Hepatocyte (in vitro differentiated cells): Measurements from ENCODE around the gene KIAA0930. TPM values are rescaled to one million over a fixed set of nuclear protein-coding genes. Genes with fewer than 3 reads are reported as not detected.

Source experiments
- DNase-seq: peaks from one replicate; pipeline ENCODE4 v3.0.0-alpha.2; 2016; ENCODE audit warnings: low spot score
- H2AFZ ChIP-seq: fragments of 200-600 bp; sonication (generic); 2 replicates; pipeline ENCODE4 v1.6.0; 2016; ENCODE audit warnings: antibody characterized with exemption, mild to moderate bottlenecking
- H3K27ac ChIP-seq: fragments of 200-600 bp; sonication (generic); 2 replicates; pipeline ENCODE4 v1.5.1; 2016; ENCODE audit warnings: mild to moderate bottlenecking
- H3K27me3 ChIP-seq: fragments of 200-600 bp; sonication (generic); 2 replicates; pipeline ENCODE4 v1.6.1; 2016
- H3K36me3 ChIP-seq: fragments of 200-600 bp; sonication (generic); replicated peaks from 2 replicates; pipeline ENCODE4 v1.5.1; 2016; ENCODE audit warnings: low read depth; ENCODE audit not compliant: insufficient read depth
- H3K4me1 ChIP-seq: fragments of 200-600 bp; sonication (generic); 2 replicates; pipeline ENCODE4 v1.5.1; 2016; ENCODE audit warnings: mild to moderate bottlenecking, moderate library complexity; ENCODE audit not compliant: insufficient read depth
- H3K4me2 ChIP-seq: fragments of 200-600 bp; sonication (generic); 2 replicates; pipeline ENCODE4 v1.6.0; 2016
- H3K4me3 ChIP-seq: fragments of 200-600 bp; sonication (generic); 2 replicates; pipeline ENCODE4 v1.5.1; 2016; ENCODE audit warnings: mild to moderate bottlenecking
- H3K79me2 ChIP-seq: fragments of 200-600 bp; sonication (generic); 2 replicates; pipeline ENCODE4 v1.6.0; 2017; ENCODE audit warnings: mild to moderate bottlenecking
- H3K9me2 ChIP-seq: fragments of 200-600 bp; sonication (generic); replicated peaks from 2 replicates; pipeline ENCODE4 v1.6.0; 2017; ENCODE audit warnings: mild to moderate bottlenecking; ENCODE audit not compliant: insufficient read depth
- H3K9me3 ChIP-seq: fragments of 200-600 bp; sonication (generic); 2 replicates; pipeline ENCODE4 v1.5.1; 2016; ENCODE audit warnings: low read depth, mild to moderate bottlenecking
- H4K20me1 ChIP-seq: fragments of 200-600 bp; sonication (generic); 2 replicates; pipeline ENCODE4 v1.6.0; 2016; ENCODE audit warnings: mild to moderate bottlenecking; ENCODE audit not compliant: insufficient read depth, poor library complexity, severe bottlenecking
- CTCF ChIP-seq: fragments of 200-600 bp; sonication (generic); IDR thresholded peaks from 2 replicates; pipeline ENCODE4 v1.5.1; 2016; ENCODE audit warnings: antibody characterized with exemption, mild to moderate bottlenecking; ENCODE audit not compliant: poor library complexity
- EZH2 ChIP-seq: fragments of 200-600 bp; sonication (generic); IDR thresholded peaks from 2 replicates; pipeline ENCODE4 v1.6.1; 2016; ENCODE audit warnings: antibody characterized with exemption, mild to moderate bottlenecking, borderline replicate concordance
- EZH2phosphoT487 ChIP-seq: fragments of 200-600 bp; sonication (generic); IDR thresholded peaks from one replicate; pipeline ENCODE4 v1.6.1; 2018; ENCODE audit warnings: antibody characterized with exemption, mild to moderate bottlenecking, low read depth, moderate library complexity; ENCODE audit not compliant: unreplicated experiment, severe bottlenecking
- WGBS: methylation state at CpG from one replicate; pipeline ENCODE4 v1.1.6; 2016; ENCODE audit warnings: low lambda C conversion rate; ENCODE audit errors: missing lambda C conversion rate; 5-methylcytosine and 5-hydroxymethylcytosine counted together
- polyA plus RNA-seq: library from polyadenylated mRNA; unstranded; fragments of >200 nt; fragmentation: Nextera tagmentation; extraction: Ambion mirVana; gene quantifications from 2 replicates; pipeline ENCODE4 v1.2.1, GENCODE V29; 2016
- total RNA-seq: library from RNA; depleted of rRNA; stranded (reverse); fragments of >200 nt; gene quantifications from 2 replicates; pipeline ENCODE4 v1.2.3, GENCODE V29; 2014

Gene KIAA0930
- total and polyA plus RNA-seq, 2 experiments from 2014 or later = 30.9 to 42.0 TPM

DNA sequence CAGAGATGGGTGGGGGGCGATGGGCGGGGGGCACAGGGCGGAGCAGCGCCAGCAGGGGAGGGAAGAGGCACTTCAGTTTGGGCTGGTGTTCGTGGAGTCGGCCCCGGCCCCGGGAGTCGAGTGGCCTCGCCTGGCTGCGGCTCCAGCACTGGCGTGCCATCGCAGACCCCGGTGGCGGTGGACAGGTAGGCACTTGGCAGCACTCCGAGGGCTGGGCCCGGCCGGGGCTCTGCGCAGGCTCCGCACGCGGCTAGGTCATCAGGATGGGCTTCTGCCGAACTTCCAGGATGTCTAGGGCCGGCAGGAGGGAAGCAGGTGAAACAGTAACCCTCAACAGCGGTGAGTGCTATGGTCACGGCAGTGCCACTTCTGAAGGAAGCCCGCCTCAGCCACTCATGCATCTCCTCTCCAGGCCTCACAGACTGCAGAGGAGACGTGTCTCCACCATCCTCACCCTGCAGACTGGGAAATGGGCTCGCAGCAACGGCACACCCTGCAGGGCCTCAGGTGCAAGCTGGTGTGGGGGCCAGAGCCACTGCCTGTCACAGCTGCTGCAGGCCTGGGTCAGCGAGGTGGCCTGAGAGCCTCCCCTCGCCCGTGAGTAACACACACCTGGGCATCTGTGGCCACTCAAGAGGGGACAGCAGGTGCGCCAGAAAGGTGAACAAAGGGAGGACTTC is 43.6 kb downstream of the KIAA0930 start:
- TF ChIP-seq EZH2 (no peak), CTCF (no peak), EZH2phosphoT487 (no peak)
- no peak for DNase-seq
- Histone ChIP-seq H4K20me1 (no peaks in the 10 kb centered on the region), H3K36me3 (no peaks in the 10 kb centered on the region), H3K9me3 (no peaks in the 10 kb centered on the region), H3K4me3 (no peak overlapping the region), H3K4me1 (peaks cover 27% of the 10 kb centered on the region), H3K27me3 (no peaks in the 10 kb centered on the region), H3K79me2 (no peaks in the 10 kb centered on the region), H3K4me2 (no peak overlapping the region), H2AFZ (no peak overlapping the region), H3K9me2 (no peaks in the 10 kb centered on the region), H3K27ac (no peak overlapping the region)
- WGBS = 92% methylated on average over 23 of the region's 34 CpGs

- 96% methylated on average over 16 of the region's 16 CpGs for WGBS
- no peaks in the 10 kb centered on the region for H3K36me3 ChIP-seq
- TF ChIP-seq EZH2 (no peak), CTCF (no peak), EZH2phosphoT487 (no peak)
- no peaks in the 10 kb centered on the region for H3K79me2 ChIP-seq
- no peaks in the 10 kb centered on the region for H3K9me2 ChIP-seq
- no peak overlapping the region for H3K27ac ChIP-seq
- no peaks in the 10 kb centered on the region for H3K27me3 ChIP-seq
- no peak overlapping the region for H2AFZ ChIP-seq
- no peaks in the 10 kb centered on the region for H4K20me1 ChIP-seq
- H3K4me2 ChIP-seq = no peak overlapping the region
- H3K4me1 ChIP-seq = peaks cover 22% of the 10 kb centered on the region
- H3K9me3 ChIP-seq = no peaks in the 10 kb centered on the region
- H3K4me3 ChIP-seq = no peak overlapping the region
- no peak for DNase-seq
Measured at GRCh38 chr22:45196308-45196707, 44.4 kb downstream of the KIAA0930 start.

GRCh38 chr22:45195616-45196015 is 45.1 kb downstream of the KIAA0930 start:
- no peak overlapping the region for H3K27ac ChIP-seq
- H3K79me2 ChIP-seq = no peaks in the 10 kb centered on the region
- H3K9me2 ChIP-seq = no peaks in the 10 kb centered on the region
- H3K4me2 ChIP-seq = no peak overlapping the region
- H2AFZ ChIP-seq = no peak overlapping the region
- TF ChIP-seq CTCF (no peak), EZH2 (no peak), EZH2phosphoT487 (no peak)
- H3K4me3 ChIP-seq = no peak overlapping the region
- no peaks in the 10 kb centered on the region for H4K20me1 ChIP-seq
- no peaks in the 10 kb centered on the region for H3K27me3 ChIP-seq
- DNase-seq = no peak
- 94% methylated on average over 7 of the region's 7 CpGs for WGBS
- H3K9me3 ChIP-seq = no peaks in the 10 kb centered on the region
- no peaks in the 10 kb centered on the region for H3K36me3 ChIP-seq
- H3K4me1 ChIP-seq = peaks cover 15% of the 10 kb centered on the region
